Measurements from ENCODE around the gene SUPT6H.
"Not testable (repeated sequence)": the region's sequence is repeated elsewhere in the genome, so short reads cannot be mapped to it uniquely, and the experiment has no call there.

Gene SUPT6H

GRCh38 chr17:28648698-28649097 lies 13.3 kb upstream of the SUPT6H start:
- DNase-seq (ENCODE audit: low read depth), result no peak

- no peak for DNase-seq (ENCODE audit: low read depth)
Measured at GRCh38 chr17:28655160-28655559, 6.8 kb upstream of the SUPT6H start.

- no peak for DNase-seq (ENCODE audit: low read depth)
Measured at GRCh38 chr17:28657756-28658155, 4.2 kb upstream of the SUPT6H start.

GRCh38 chr17:28658342-28658741 lies 3.7 kb upstream of the SUPT6H start:
- DNase-seq (ENCODE audit: low read depth), result not testable (repeated sequence)

GRCh38 chr17:28658766-28659496 lies 3.1 kb upstream of the SUPT6H start:
- DNase-seq (ENCODE audit: low read depth), result not testable (repeated sequence)

- DNase-seq (ENCODE audit: low read depth), result not testable (repeated sequence)
Measured at GRCh38 chr17:28659497-28659881, 2.5 kb upstream of the SUPT6H start.

- DNase-seq (ENCODE audit: low read depth), result no peak
Measured at GRCh38 chr17:28662527-28662829, 473 bp downstream of the SUPT6H start.

- no peak for DNase-seq (ENCODE audit: low read depth)
Measured at GRCh38 chr17:28663723-28664122, 1.7 kb downstream of the SUPT6H start.

- DNase-seq (ENCODE audit: low read depth), result no peak
Measured at GRCh38 chr17:28665994-28666393, 4.0 kb downstream of the SUPT6H start.

- DNase-seq (ENCODE audit: low read depth), result no peak
Measured at GRCh38 chr17:28667870-28668269, 5.9 kb downstream of the SUPT6H start.

GRCh38 chr17:28669918-28670317 lies 7.9 kb downstream of the SUPT6H start:
- no peak for DNase-seq (ENCODE audit: low read depth)

- DNase-seq (ENCODE audit: low read depth), result no peak
Measured at GRCh38 chr17:28675490-28675889, 13.5 kb downstream of the SUPT6H start.

GRCh38 chr17:28675980-28676379 lies 14.0 kb downstream of the SUPT6H start:
- no peak for DNase-seq (ENCODE audit: low read depth)

GRCh38 chr17:28682655-28683054 lies 20.6 kb downstream of the SUPT6H start:
- no peak for DNase-seq (ENCODE audit: low read depth)

- DNase-seq (ENCODE audit: low read depth), result no peak
Measured at GRCh38 chr17:28684963-28685362, 23.0 kb downstream of the SUPT6H start.

- DNase-seq (ENCODE audit: low read depth), result no peak
Measured at GRCh38 chr17:28685366-28685765, 23.4 kb downstream of the SUPT6H start.

GRCh38 chr17:28686296-28686695 lies 24.3 kb downstream of the SUPT6H start:
- no peak for DNase-seq (ENCODE audit: low read depth)

- DNase-seq (ENCODE audit: low read depth), result no peak
Measured at GRCh38 chr17:28688481-28688880, 26.5 kb downstream of the SUPT6H start.

- no peak for DNase-seq (ENCODE audit: low read depth)
Measured at GRCh38 chr17:28689011-28689410, 27.0 kb downstream of the SUPT6H start.

- no peak for DNase-seq (ENCODE audit: low read depth)
Measured at GRCh38 chr17:28693869-28694268, 31.9 kb downstream of the SUPT6H start.

GRCh38 chr17:28698253-28698941 lies 36.4 kb downstream of the SUPT6H start:
- no peak for DNase-seq (ENCODE audit: low read depth)

- DNase-seq (ENCODE audit: low read depth), result no peak
Measured at GRCh38 chr17:28700278-28700677, 38.3 kb downstream of the SUPT6H start.

GRCh38 chr17:28700830-28701492 lies 39.0 kb downstream of the SUPT6H start:
- no peak for DNase-seq (ENCODE audit: low read depth)

Data from activated gamma-delta T cell treated with anti-CD3 and anti-CD28 coated beads, Interleukin-2, amount 50 U/mL, for 16 hours (primary cell).